ENCODE results near the gene BAIAP2L2.

Gene BAIAP2L2

DNA sequence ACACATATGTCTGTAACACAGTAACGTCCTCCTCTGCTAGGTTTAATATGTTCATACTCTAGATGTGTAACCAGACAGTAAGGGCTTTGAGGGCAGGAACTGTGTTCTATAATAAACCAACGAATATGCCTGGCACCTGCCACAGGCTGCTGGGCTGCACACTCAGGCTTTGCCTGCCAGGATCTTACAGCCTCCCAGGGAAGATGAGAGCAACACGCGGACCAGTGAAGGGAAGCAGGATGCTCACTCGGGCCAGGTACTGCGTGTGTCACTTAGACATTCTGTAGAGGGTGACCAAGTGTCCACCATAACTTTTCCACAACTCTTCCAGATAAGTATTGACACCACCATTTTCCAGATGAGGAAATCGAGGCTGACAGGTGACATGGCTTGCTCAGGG is 21.7 kb upstream of the BAIAP2L2 start:
- no peak for TF ChIP-seq RARB (CRISPR knock-in tag; IDR thresholded peaks at IDR 0.05)
- TF ChIP-seq ZFP3 (CRISPR knock-in tag; IDR thresholded peaks at IDR 0.05): no peak
- TF ChIP-seq BACH2 (CRISPR knock-in tag; IDR thresholded peaks at IDR 0.05; ENCODE audit: borderline replicate concordance): no peak
- TF ChIP-seq TCF4 (CRISPR knock-in tag; IDR thresholded peaks at IDR 0.05; ENCODE audit: borderline replicate concordance): no peak
- no peak for TF ChIP-seq PATZ1 (CRISPR knock-in tag; IDR thresholded peaks at IDR 0.05; ENCODE audit: borderline replicate concordance)
- TF ChIP-seq ZC3H10 (CRISPR knock-in tag; IDR thresholded peaks at IDR 0.05): no peak
- no peak for TF ChIP-seq PPARA (CRISPR knock-in tag; IDR thresholded peaks at IDR 0.05; ENCODE audit: borderline replicate concordance)
- TF ChIP-seq OSR1 (CRISPR knock-in tag; IDR thresholded peaks at IDR 0.05): no peak
- no peak for ATAC-seq

GRCh38 chr22:38131399-38131798 is 20.9 kb upstream of the BAIAP2L2 start:
- no peak for ATAC-seq
- TF ChIP-seq ARNTL (CRISPR knock-in tag; IDR thresholded peaks at IDR 0.05; ENCODE audit: borderline replicate concordance, low read depth) (no peak), CSRNP3 (CRISPR knock-in tag; IDR thresholded peaks at IDR 0.05) (no peak), TSHZ2 (CRISPR knock-in tag; IDR thresholded peaks at IDR 0.05) (no peak), ZNF70 (CRISPR knock-in tag; IDR thresholded peaks at IDR 0.05) (no peak), PATZ1 (CRISPR knock-in tag; IDR thresholded peaks at IDR 0.05; ENCODE audit: borderline replicate concordance) (no peak), POU6F1 (CRISPR knock-in tag; IDR thresholded peaks at IDR 0.05; ENCODE audit: borderline replicate concordance, low read depth) (no peak), SNAI2 (CRISPR knock-in tag; IDR thresholded peaks at IDR 0.05) (no peak), ESRRG (CRISPR knock-in tag; IDR thresholded peaks at IDR 0.05) (no peak), PPARA (CRISPR knock-in tag; IDR thresholded peaks at IDR 0.05; ENCODE audit: borderline replicate concordance) (no peak), ISL1 (CRISPR knock-in tag; IDR thresholded peaks at IDR 0.05) (no peak), OSR1 (CRISPR knock-in tag; IDR thresholded peaks at IDR 0.05) (no peak), CSDC2 (CRISPR knock-in tag; IDR thresholded peaks at IDR 0.05) (no peak), GLIS3 (CRISPR knock-in tag; IDR thresholded peaks at IDR 0.05) (no peak), TOX (CRISPR knock-in tag; IDR thresholded peaks at IDR 0.05; ENCODE audit: borderline replicate concordance) (no peak), BACH2 (CRISPR knock-in tag; IDR thresholded peaks at IDR 0.05; ENCODE audit: borderline replicate concordance) (no peak), ZNF565 (CRISPR knock-in tag; conservative IDR thresholded peaks at IDR 0.05; ENCODE audit: low read depth) (no peak)

DNA sequence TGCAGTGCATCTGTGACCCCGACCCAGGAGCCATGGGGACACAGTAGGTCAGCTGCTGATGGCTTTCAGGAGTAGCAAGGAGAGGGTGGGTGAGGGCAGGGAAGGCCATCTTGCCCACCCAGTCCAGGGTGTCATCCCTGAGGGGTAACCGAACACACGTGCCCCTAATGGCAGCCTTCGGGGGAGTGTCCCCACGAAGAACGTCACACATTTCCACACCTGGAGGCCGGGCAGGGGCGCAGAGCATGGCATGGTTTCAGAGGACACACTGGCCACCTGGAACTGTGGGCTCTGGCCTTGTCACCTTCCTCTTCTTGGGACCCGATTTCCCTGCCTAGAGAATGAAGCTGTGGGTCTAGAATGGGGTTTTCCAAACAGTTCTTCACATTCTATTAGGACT is 19.4 kb upstream of the BAIAP2L2 start:
- no peak for ATAC-seq
- no peak for TF ChIP-seq ESRRG (CRISPR knock-in tag; IDR thresholded peaks at IDR 0.05)
- TF ChIP-seq ZNF8 (CRISPR knock-in tag; IDR thresholded peaks at IDR 0.05): no peak
- no peak for TF ChIP-seq POU6F1 (CRISPR knock-in tag; IDR thresholded peaks at IDR 0.05; ENCODE audit: borderline replicate concordance, low read depth)
- no peak for TF ChIP-seq TOX (CRISPR knock-in tag; IDR thresholded peaks at IDR 0.05; ENCODE audit: borderline replicate concordance)
- no peak for TF ChIP-seq ZC3H10 (CRISPR knock-in tag; IDR thresholded peaks at IDR 0.05)
- TF ChIP-seq OSR1 (CRISPR knock-in tag; IDR thresholded peaks at IDR 0.05): no peak
- TF ChIP-seq PATZ1 (CRISPR knock-in tag; IDR thresholded peaks at IDR 0.05; ENCODE audit: borderline replicate concordance): no peak
- no peak for TF ChIP-seq PPARA (CRISPR knock-in tag; IDR thresholded peaks at IDR 0.05; ENCODE audit: borderline replicate concordance)
- TF ChIP-seq SNAI2 (CRISPR knock-in tag; IDR thresholded peaks at IDR 0.05): no peak

Measured in SK-N-SH treated with all-trans-retinoic acid at 6 μM for 48 hours (cell line).